Neural cell (in vitro differentiated cells): ENCODE data around the gene LPAR5.

Experiments used
- EP300 ChIP-seq: fragments of 450-650 bp; conservative IDR thresholded peaks from 2 replicates; pipeline ENCODE4 v1.6.1; 2014; ENCODE audit warnings: antibody characterized with exemption, mild to moderate bottlenecking, moderate library complexity; ENCODE audit not compliant: poor library complexity, severe bottlenecking
- EZH2 ChIP-seq: fragments of 200-600, 300-800 bp; shearing (Covaris generic), sonication (generic); IDR thresholded peaks from 2 replicates; pipeline ENCODE4 v1.6.1; 2014; ENCODE audit warnings: antibody characterized with exemption, low read length, borderline replicate concordance, mild to moderate bottlenecking; ENCODE audit not compliant: insufficient read depth, poor library complexity, severe bottlenecking
- MXI1 ChIP-seq: fragments of 450-650 bp; conservative IDR thresholded peaks from 2 replicates; pipeline ENCODE4 v1.6.1; 2014; ENCODE audit warnings: antibody characterized with exemption, mild to moderate bottlenecking; ENCODE audit not compliant: poor library complexity, severe bottlenecking
- RAD21 ChIP-seq: fragments of 450-650 bp; conservative IDR thresholded peaks from 2 replicates; pipeline ENCODE4 v1.6.1; 2014; ENCODE audit warnings: antibody characterized with exemption, mild to moderate bottlenecking, moderate library complexity
- SMC3 ChIP-seq: fragments of 450-650 bp; conservative IDR thresholded peaks from 2 replicates; pipeline ENCODE4 v1.6.1; 2014; ENCODE audit warnings: antibody characterized with exemption, mild to moderate bottlenecking, moderate library complexity; ENCODE audit not compliant: poor library complexity
- TF ChIP-seq, protein P1 (sequence below): fragments of 450-650 bp; IDR thresholded peaks from 2 replicates; pipeline ENCODE4 v1.5.1; 2014; ENCODE audit warnings: antibody characterized with exemption, mild to moderate bottlenecking, moderate library complexity; ENCODE audit not compliant: poor library complexity, severe bottlenecking
- TF ChIP-seq, protein P2 (sequence below): IDR thresholded peaks from 2 replicates; pipeline ENCODE4 v1.6.1; 2012; ENCODE audit warnings: borderline replicate concordance

GRCh38 chr12:6615802-6616201 is 20.0 kb downstream of the LPAR5 start:
- TF ChIP-seq, protein P1, sequence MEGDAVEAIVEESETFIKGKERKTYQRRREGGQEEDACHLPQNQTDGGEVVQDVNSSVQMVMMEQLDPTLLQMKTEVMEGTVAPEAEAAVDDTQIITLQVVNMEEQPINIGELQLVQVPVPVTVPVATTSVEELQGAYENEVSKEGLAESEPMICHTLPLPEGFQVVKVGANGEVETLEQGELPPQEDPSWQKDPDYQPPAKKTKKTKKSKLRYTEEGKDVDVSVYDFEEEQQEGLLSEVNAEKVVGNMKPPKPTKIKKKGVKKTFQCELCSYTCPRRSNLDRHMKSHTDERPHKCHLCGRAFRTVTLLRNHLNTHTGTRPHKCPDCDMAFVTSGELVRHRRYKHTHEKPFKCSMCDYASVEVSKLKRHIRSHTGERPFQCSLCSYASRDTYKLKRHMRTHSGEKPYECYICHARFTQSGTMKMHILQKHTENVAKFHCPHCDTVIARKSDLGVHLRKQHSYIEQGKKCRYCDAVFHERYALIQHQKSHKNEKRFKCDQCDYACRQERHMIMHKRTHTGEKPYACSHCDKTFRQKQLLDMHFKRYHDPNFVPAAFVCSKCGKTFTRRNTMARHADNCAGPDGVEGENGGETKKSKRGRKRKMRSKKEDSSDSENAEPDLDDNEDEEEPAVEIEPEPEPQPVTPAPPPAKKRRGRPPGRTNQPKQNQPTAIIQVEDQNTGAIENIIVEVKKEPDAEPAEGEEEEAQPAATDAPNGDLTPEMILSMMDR = no peak
- TF ChIP-seq, protein P2, sequence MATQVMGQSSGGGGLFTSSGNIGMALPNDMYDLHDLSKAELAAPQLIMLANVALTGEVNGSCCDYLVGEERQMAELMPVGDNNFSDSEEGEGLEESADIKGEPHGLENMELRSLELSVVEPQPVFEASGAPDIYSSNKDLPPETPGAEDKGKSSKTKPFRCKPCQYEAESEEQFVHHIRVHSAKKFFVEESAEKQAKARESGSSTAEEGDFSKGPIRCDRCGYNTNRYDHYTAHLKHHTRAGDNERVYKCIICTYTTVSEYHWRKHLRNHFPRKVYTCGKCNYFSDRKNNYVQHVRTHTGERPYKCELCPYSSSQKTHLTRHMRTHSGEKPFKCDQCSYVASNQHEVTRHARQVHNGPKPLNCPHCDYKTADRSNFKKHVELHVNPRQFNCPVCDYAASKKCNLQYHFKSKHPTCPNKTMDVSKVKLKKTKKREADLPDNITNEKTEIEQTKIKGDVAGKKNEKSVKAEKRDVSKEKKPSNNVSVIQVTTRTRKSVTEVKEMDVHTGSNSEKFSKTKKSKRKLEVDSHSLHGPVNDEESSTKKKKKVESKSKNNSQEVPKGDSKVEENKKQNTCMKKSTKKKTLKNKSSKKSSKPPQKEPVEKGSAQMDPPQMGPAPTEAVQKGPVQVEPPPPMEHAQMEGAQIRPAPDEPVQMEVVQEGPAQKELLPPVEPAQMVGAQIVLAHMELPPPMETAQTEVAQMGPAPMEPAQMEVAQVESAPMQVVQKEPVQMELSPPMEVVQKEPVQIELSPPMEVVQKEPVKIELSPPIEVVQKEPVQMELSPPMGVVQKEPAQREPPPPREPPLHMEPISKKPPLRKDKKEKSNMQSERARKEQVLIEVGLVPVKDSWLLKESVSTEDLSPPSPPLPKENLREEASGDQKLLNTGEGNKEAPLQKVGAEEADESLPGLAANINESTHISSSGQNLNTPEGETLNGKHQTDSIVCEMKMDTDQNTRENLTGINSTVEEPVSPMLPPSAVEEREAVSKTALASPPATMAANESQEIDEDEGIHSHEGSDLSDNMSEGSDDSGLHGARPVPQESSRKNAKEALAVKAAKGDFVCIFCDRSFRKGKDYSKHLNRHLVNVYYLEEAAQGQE = no peak
- TF ChIP-seq EP300 = no peak
- TF ChIP-seq RAD21 = no peak
- no peak for TF ChIP-seq EZH2
- no peak for TF ChIP-seq MXI1
- TF ChIP-seq SMC3 = no peak
